BLaER1 treated with 17β-estradiol and CSF1 and Interleukin-3, amounts not matched to agents 10 nM and 100 nM (cell line): ENCODE data around the gene BEAN1.

Experiments used
- H3K27ac ChIP-seq, 11 experiments: shearing (Covaris generic); formaldehyde crosslinking; 2 replicates each; pipeline ENCODE4 v1.8.1; 2022
- H3K27me3 ChIP-seq, 11 experiments: shearing (Covaris generic); formaldehyde crosslinking; 2 replicates each; pipeline ENCODE4 v1.8.1; 2022
- H3K36me3 ChIP-seq, 11 experiments: shearing (Covaris generic); formaldehyde crosslinking; 2 replicates each; pipeline ENCODE4 v1.8.1; 2022
- H3K4me1 ChIP-seq, 10 experiments: shearing (Covaris generic); formaldehyde crosslinking; 2 replicates each; pipeline ENCODE4 v1.8.1; 2022
- H3K4me2 ChIP-seq, 11 experiments: shearing (Covaris generic); formaldehyde crosslinking; 2 replicates each; pipeline ENCODE4 v1.8.1; 2022
- H3K4me3 ChIP-seq, 10 experiments: shearing (Covaris generic); formaldehyde crosslinking; 2 replicates each; pipeline ENCODE4 v1.8.1; 2022
- H3K9ac ChIP-seq, 11 experiments: shearing (Covaris generic); formaldehyde crosslinking; 2 replicates each; pipeline ENCODE4 v1.8.1; 2022
- H3K9me3 ChIP-seq, 11 experiments: shearing (Covaris generic); formaldehyde crosslinking; replicated peaks in 1 of 11; 2 replicates each; pipeline ENCODE4 v1.8.1; 2022
- H4K20me1 ChIP-seq, 11 experiments: shearing (Covaris generic); formaldehyde crosslinking; 2 replicates each; pipeline ENCODE4 v1.8.1; 2022
- Cebpa-rat ChIP-seq, 11 experiments: shearing (Covaris generic); IDR thresholded peaks; 2 replicates each; pipeline ENCODE4 v1.8.1; 2022

BEAN1 gene

GRCh38 chr16:66507731-66508239 is 80.7 kb downstream of the BEAN1 start:
- Histone ChIP-seq H3K27ac (no peak overlapping the region), H4K20me1 (no peaks in the 10 kb centered on the region), H3K9me3 (no peaks in the 10 kb centered on the region), H3K27me3 (no peaks in the 10 kb centered on the region), H3K4me2 (no peak overlapping the region), H3K4me3 (no peak overlapping the region), H3K36me3 (peaks cover 0 to 33% (median 0%) of the 10 kb centered on the region in 11 experiments; a peak in 9 of 22 replicates), H3K9ac (no peak overlapping the region), H3K4me1 (peaks cover 30 to 54% (median 44%) of the 10 kb centered on the region in 10 experiments)
- TF ChIP-seq Cebpa-rat (IDR thresholded peaks at IDR 0.05): no peak

GRCh38 chr16:66508248-66508913 is 81.3 kb downstream of the BEAN1 start:
- Histone ChIP-seq H3K27me3 (no peaks in the 10 kb centered on the region), H3K36me3 (peaks cover 0 to 39% (median 0%) of the 10 kb centered on the region in 11 experiments; a peak in 9 of 22 replicates), H3K4me3 (no peak overlapping the region), H3K27ac (peak overlapping the region in 4 of 11 experiments; percentile 8 to 28 (median 16); a peak in 2 of 22 replicates), H3K4me1 (peaks cover 29 to 54% (median 44%) of the 10 kb centered on the region in 10 experiments), H4K20me1 (no peaks in the 10 kb centered on the region), H3K4me2 (peak overlapping the region in 10 of 11 experiments; percentile 9 to 61 (median 41); a peak in 16 of 22 replicates), H3K9ac (peak overlapping the region in 1 of 11 experiments; percentile 19; a peak in 1 of 22 replicates), H3K9me3 (no peaks in the 10 kb centered on the region)
- TF ChIP-seq Cebpa-rat (IDR thresholded peaks at IDR 0.05): no peak

GRCh38 chr16:66508914-66509496 is 81.9 kb downstream of the BEAN1 start:
- H4K20me1 ChIP-seq: no peaks in the 10 kb centered on the region
- peak overlapping the region in 2 of 11 experiments; percentile 12 to 19; a peak in 1 of 22 replicates for H3K9ac ChIP-seq
- H3K36me3 ChIP-seq: peaks cover 0 to 43% (median 0%) of the 10 kb centered on the region in 11 experiments; a peak in 9 of 22 replicates
- H3K27ac ChIP-seq: peak overlapping the region in 4 of 11 experiments; percentile 8 to 28 (median 16); a peak in 2 of 22 replicates
- H3K4me2 ChIP-seq: peak overlapping the region in 10 of 11 experiments; percentile 9 to 61 (median 41); a peak in 16 of 22 replicates
- H3K9me3 ChIP-seq: no peaks in the 10 kb centered on the region
- no peak for TF ChIP-seq Cebpa-rat (IDR thresholded peaks at IDR 0.05)
- no peak overlapping the region for H3K4me3 ChIP-seq
- H3K4me1 ChIP-seq: peaks cover 29 to 55% (median 45%) of the 10 kb centered on the region in 10 experiments
- no peaks in the 10 kb centered on the region for H3K27me3 ChIP-seq

GRCh38 chr16:66509576-66509975 is 82.5 kb downstream of the BEAN1 start:
- Histone ChIP-seq H4K20me1 (no peaks in the 10 kb centered on the region), H3K36me3 (peaks cover 0 to 43% (median 0%) of the 10 kb centered on the region in 11 experiments; a peak in 9 of 22 replicates), H3K27ac (no peak overlapping the region; a peak in 1 of 22 replicates), H3K4me1 (peaks cover 29 to 58% (median 46%) of the 10 kb centered on the region in 10 experiments), H3K4me2 (no peak overlapping the region), H3K9ac (0 out of 22 replicates have a peak overlapping the region, but pooled peaks of 1 of the 11 experiments have one; percentile 19), H3K4me3 (no peak overlapping the region), H3K9me3 (no peaks in the 10 kb centered on the region), H3K27me3 (no peaks in the 10 kb centered on the region)
- TF ChIP-seq Cebpa-rat (IDR thresholded peaks at IDR 0.05): no peak

GRCh38 chr16:66510298-66510697 is 83.2 kb downstream of the BEAN1 start:
- Histone ChIP-seq H3K36me3 (peaks cover 0 to 43% (median 0%) of the 10 kb centered on the region in 11 experiments; a peak in 9 of 22 replicates), H4K20me1 (no peaks in the 10 kb centered on the region), H3K27me3 (no peaks in the 10 kb centered on the region), H3K9me3 (no peaks in the 10 kb centered on the region), H3K27ac (peak overlapping the region in 1 of 11 experiments; percentile 100; a peak in 2 of 22 replicates), H3K4me2 (peak overlapping the region in 3 of 11 experiments; percentile 71 to 76 (median 73); a peak in 2 of 22 replicates), H3K9ac (no peak overlapping the region; a peak in 1 of 22 replicates), H3K4me1 (peaks cover 33 to 66% (median 52%) of the 10 kb centered on the region in 10 experiments), H3K4me3 (no peak overlapping the region)
- TF ChIP-seq Cebpa-rat (IDR thresholded peaks at IDR 0.05): no peak

GRCh38 chr16:66510711-66511601 is 83.9 kb downstream of the BEAN1 start:
- no peak for TF ChIP-seq Cebpa-rat (IDR thresholded peaks at IDR 0.05)
- Histone ChIP-seq H3K9me3 (no peaks in the 10 kb centered on the region), H3K36me3 (peaks cover 0 to 43% (median 0%) of the 10 kb centered on the region in 11 experiments; a peak in 9 of 22 replicates), H4K20me1 (no peaks in the 10 kb centered on the region), H3K4me3 (no peak overlapping the region), H3K4me2 (peak overlapping the region in 9 of 11 experiments; percentile 6 to 83 (median 71); a peak in 15 of 22 replicates), H3K27ac (peak overlapping the region in 4 of 11 experiments; percentile 34 to 100 (median 63); a peak in 4 of 22 replicates), H3K9ac (peak overlapping the region in 2 of 11 experiments; percentile 4 to 12; a peak in 2 of 22 replicates), H3K4me1 (peaks cover 40 to 72% (median 59%) of the 10 kb centered on the region in 10 experiments), H3K27me3 (no peaks in the 10 kb centered on the region)

- peak overlapping the region in 10 of 11 experiments; percentile 18 to 100 (median 46); a peak in 15 of 22 replicates for H3K27ac ChIP-seq
- no peak for TF ChIP-seq Cebpa-rat (IDR thresholded peaks at IDR 0.05)
- H3K36me3 ChIP-seq: peaks cover 0 to 43% (median 0%) of the 10 kb centered on the region in 11 experiments; a peak in 9 of 22 replicates
- no peaks in the 10 kb centered on the region for H4K20me1 ChIP-seq
- H3K27me3 ChIP-seq: no peaks in the 10 kb centered on the region
- no peak overlapping the region for H3K4me3 ChIP-seq
- H3K9ac ChIP-seq: peak overlapping the region in 10 of 11 experiments; percentile 12 to 54 (median 36); a peak in 11 of 22 replicates
- peaks cover 47 to 79% (median 66%) of the 10 kb centered on the region in 10 experiments for H3K4me1 ChIP-seq
- no peaks in the 10 kb centered on the region for H3K9me3 ChIP-seq
- H3K4me2 ChIP-seq: peak overlapping the region; percentile 6 to 83 (median 66); a peak in 20 of 22 replicates
Measured at GRCh38 chr16:66511602-66512271, 84.6 kb downstream of the BEAN1 start.
